ENCODE measurements around the gene KIF4B.
A peak's percentile ranks its signal among the peaks of the same experiment; 100 is the strongest.
"Not testable (repeated sequence)": the region's sequence is repeated elsewhere in the genome, so short reads cannot be mapped to it uniquely, and the experiment has no call there.

The KIF4B gene

DNA sequence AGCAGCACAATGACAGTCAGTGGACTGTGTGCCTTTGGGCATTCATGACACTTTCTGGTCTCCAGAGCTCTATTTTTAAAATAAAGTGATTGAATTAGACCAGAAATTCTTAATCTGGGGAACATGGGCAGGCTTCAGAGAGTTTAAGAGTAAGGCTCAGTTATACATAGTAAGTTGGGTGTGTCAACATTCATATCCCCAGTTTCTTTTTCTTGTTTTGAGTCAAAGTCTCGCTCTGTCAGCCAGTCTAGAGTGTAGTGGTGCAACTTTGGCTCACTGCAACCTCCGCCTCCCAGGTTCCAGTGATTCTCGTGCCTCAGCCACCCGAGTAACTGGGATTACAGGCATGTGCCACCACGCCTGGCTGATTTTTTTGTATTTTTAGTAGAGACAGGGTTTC is 13.7 kb upstream of the KIF4B start:
- Histone ChIP-seq H3K4me2 (ENCODE audit: low read length) (peak overlapping the region; percentile 5; the same call in 1 of the 2 replicates), H2AFZ (ENCODE audit: low read depth, low read length) (no peak overlapping the region), H3K9me3 (ENCODE audit: insufficient read depth, low read length) (no peaks in the 10 kb centered on the region), H3K9ac (ENCODE audit: low read length) (no peak overlapping the region), H3K27ac (ENCODE audit: low read length) (no peak overlapping the region), H3K4me3 (ENCODE audit: low read length) (no peak overlapping the region), H3K27me3 (ENCODE audit: low read depth, low read length) (no peaks in the 10 kb centered on the region), H3K79me2 (ENCODE audit: low read length) (no peaks in the 10 kb centered on the region), H3K36me3 (replicated peaks; ENCODE audit: low read depth, low read length) (no peaks in the 10 kb centered on the region), H4K20me1 (ENCODE audit: insufficient read depth, low read length) (no peaks in the 10 kb centered on the region), H3K4me1 (ENCODE audit: low read length) (peaks cover 23% of the 10 kb centered on the region)
- TF ChIP-seq, protein P1, sequence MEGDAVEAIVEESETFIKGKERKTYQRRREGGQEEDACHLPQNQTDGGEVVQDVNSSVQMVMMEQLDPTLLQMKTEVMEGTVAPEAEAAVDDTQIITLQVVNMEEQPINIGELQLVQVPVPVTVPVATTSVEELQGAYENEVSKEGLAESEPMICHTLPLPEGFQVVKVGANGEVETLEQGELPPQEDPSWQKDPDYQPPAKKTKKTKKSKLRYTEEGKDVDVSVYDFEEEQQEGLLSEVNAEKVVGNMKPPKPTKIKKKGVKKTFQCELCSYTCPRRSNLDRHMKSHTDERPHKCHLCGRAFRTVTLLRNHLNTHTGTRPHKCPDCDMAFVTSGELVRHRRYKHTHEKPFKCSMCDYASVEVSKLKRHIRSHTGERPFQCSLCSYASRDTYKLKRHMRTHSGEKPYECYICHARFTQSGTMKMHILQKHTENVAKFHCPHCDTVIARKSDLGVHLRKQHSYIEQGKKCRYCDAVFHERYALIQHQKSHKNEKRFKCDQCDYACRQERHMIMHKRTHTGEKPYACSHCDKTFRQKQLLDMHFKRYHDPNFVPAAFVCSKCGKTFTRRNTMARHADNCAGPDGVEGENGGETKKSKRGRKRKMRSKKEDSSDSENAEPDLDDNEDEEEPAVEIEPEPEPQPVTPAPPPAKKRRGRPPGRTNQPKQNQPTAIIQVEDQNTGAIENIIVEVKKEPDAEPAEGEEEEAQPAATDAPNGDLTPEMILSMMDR (IDR thresholded peaks at IDR 0.05; ENCODE audit: low read depth, low read length), result no peak
- no peak for TF ChIP-seq EZH2phosphoT487 (IDR thresholded peaks at IDR 0.05; ENCODE audit: low read depth)

DNA sequence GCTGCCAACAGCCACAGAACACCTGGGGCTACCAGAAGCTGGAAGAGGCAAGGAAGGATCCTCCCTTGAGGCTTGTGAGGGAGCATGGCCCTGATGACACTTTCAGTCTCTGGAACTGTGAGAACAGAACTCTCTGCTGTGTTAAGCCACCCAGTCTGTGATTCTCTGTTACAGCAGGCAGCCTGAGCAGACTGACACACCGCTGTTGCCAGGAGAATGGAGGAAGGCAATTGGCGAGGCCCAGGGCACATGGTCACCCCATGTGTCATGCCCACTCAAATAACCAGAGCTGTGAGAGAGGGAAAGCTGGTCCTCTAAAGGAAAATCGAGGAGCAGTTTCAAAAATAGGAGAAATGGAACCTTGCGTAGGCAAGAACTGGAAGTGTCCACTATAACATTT is 12.0 kb upstream of the KIF4B start:
- no peaks in the 10 kb centered on the region for H3K79me2 ChIP-seq (ENCODE audit: low read length)
- H3K36me3 ChIP-seq (replicated peaks; ENCODE audit: low read depth, low read length), result no peaks in the 10 kb centered on the region
- H3K27ac ChIP-seq (ENCODE audit: low read length), result peak overlapping the region; percentile 16; the same call in 1 of the 2 replicates
- no peaks in the 10 kb centered on the region for H3K27me3 ChIP-seq (ENCODE audit: low read depth, low read length)
- H3K4me1 ChIP-seq (ENCODE audit: low read length), result peaks cover 20% of the 10 kb centered on the region
- peak overlapping the region; percentile 24 for H3K4me2 ChIP-seq (ENCODE audit: low read length)
- peak overlapping the region; percentile 21; the same call in 1 of the 2 replicates for H2AFZ ChIP-seq (ENCODE audit: low read depth, low read length)
- no peak for TF ChIP-seq EZH2phosphoT487 (IDR thresholded peaks at IDR 0.05; ENCODE audit: low read depth)
- TF ChIP-seq, protein P1 (IDR thresholded peaks at IDR 0.05; ENCODE audit: low read depth, low read length), result no peak
- no peak overlapping the region for H3K4me3 ChIP-seq (ENCODE audit: low read length)
- H3K9me3 ChIP-seq (ENCODE audit: insufficient read depth, low read length), result no peaks in the 10 kb centered on the region
- no peaks in the 10 kb centered on the region for H4K20me1 ChIP-seq (ENCODE audit: insufficient read depth, low read length)
- H3K9ac ChIP-seq (ENCODE audit: low read length), result no peak overlapping the region

DNA sequence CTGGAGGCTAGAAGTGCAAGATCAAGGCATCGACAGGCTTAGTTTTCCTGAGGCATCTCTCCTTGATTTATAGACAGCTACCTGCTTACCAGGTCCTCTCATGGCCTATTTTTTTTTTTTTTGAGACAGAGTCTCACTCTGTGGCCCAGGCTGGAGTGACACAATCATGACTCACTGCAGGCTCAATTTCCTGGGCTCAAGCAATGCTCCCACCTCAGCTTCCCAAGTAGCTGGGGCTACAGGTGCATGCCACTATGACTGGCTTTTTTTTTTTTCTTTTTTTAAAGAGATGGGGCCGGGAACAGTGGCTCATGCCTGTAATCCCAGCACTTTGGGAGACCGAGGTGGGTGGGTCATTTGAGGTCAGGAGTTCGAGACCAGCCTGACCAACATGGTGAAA is 10.8 kb upstream of the KIF4B start:
- not testable (repeated sequence) for H3K4me3 ChIP-seq (ENCODE audit: low read length); H3K9me3 ChIP-seq (ENCODE audit: insufficient read depth, low read length); H2AFZ ChIP-seq (ENCODE audit: low read depth, low read length); H3K36me3 ChIP-seq (replicated peaks; ENCODE audit: low read depth, low read length); H3K9ac ChIP-seq (ENCODE audit: low read length); H3K27me3 ChIP-seq (ENCODE audit: low read depth, low read length); H3K4me2 ChIP-seq (ENCODE audit: low read length); H3K27ac ChIP-seq (ENCODE audit: low read length); H4K20me1 ChIP-seq (ENCODE audit: insufficient read depth, low read length); H3K79me2 ChIP-seq (ENCODE audit: low read length)
- peaks cover 20% of the 10 kb centered on the region for H3K4me1 ChIP-seq (ENCODE audit: low read length)

DNA sequence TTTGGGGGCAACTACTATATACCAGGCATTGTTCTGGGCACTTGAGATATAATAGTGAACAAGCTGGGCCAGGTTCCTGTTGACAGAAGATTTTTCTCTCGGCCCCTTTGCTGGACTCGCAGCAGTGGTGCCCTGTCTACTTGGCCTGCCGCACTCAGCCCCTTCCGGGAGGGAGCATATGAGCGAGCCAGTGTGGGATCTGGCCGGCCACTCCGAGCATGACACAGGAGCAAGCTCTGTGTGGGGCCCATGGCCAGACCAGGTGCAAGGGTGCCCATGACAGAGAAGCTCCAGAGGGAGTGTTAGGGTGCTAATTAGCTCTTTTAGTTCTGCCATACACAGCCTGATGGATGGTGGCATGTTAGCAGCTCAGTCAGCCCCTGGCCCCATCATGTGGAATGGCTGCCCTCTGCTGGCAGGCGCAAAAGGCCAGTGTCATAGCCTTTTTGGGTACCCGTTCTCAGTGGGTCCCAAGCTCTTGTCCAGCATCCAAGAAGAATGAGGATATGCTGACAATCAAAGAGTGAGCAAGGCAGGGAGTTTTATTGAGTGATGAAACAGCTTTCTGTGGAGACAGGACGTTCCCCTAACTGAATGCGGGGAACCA is 9.3 kb upstream of the KIF4B start:
- Histone ChIP-seq H3K27ac (ENCODE audit: low read length) (no peak overlapping the region), H2AFZ (ENCODE audit: low read depth, low read length) (no peak overlapping the region), H3K4me2 (ENCODE audit: low read length) (no peak overlapping the region), H3K79me2 (ENCODE audit: low read length) (no peaks in the 10 kb centered on the region), H4K20me1 (ENCODE audit: insufficient read depth, low read length) (no peaks in the 10 kb centered on the region), H3K36me3 (replicated peaks; ENCODE audit: low read depth, low read length) (no peaks in the 10 kb centered on the region), H3K4me1 (ENCODE audit: low read length) (peaks cover 20% of the 10 kb centered on the region), H3K9me3 (ENCODE audit: insufficient read depth, low read length) (no peaks in the 10 kb centered on the region), H3K27me3 (ENCODE audit: low read depth, low read length) (no peaks in the 10 kb centered on the region), H3K9ac (ENCODE audit: low read length) (no peak overlapping the region), H3K4me3 (ENCODE audit: low read length) (no peak overlapping the region)
- TF ChIP-seq, protein P1 (IDR thresholded peaks at IDR 0.05; ENCODE audit: low read depth, low read length), result peak; percentile 57
- TF ChIP-seq EZH2phosphoT487 (IDR thresholded peaks at IDR 0.05; ENCODE audit: low read depth), result no peak

DNA sequence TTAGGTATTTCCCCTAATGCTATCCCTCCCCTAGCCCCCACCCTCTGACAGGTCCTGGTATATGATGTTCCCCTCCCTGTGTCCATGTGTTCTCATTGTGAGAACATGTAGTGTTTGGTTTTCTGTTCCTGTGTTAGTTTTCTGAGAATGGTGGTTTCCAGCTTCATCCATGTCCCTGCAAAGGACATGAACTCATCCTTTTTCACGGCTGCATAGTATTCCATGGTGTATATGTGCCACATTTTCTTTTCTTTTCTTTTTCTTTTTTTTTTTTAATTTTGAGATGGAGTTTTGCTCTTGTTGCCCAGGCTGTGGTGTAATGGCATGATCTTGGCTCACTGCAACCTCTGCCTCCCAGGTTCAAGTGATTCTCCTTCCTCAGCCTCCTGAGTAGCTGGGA is 7.3 kb upstream of the KIF4B start:
- not testable (repeated sequence) for H3K4me3 ChIP-seq (ENCODE audit: low read length); H3K4me2 ChIP-seq (ENCODE audit: low read length); H3K4me1 ChIP-seq (ENCODE audit: low read length); H3K27me3 ChIP-seq (ENCODE audit: low read depth, low read length); H3K27ac ChIP-seq (ENCODE audit: low read length); H3K79me2 ChIP-seq (ENCODE audit: low read length); H3K9me3 ChIP-seq (ENCODE audit: insufficient read depth, low read length); H3K9ac ChIP-seq (ENCODE audit: low read length); H3K36me3 ChIP-seq (replicated peaks; ENCODE audit: low read depth, low read length); H2AFZ ChIP-seq (ENCODE audit: low read depth, low read length); H4K20me1 ChIP-seq (ENCODE audit: insufficient read depth, low read length)

Data from OCI-LY3 (cell line).